ENCODE results near the gene MRAP2. TPM values are rescaled to one million over a fixed set of nuclear protein-coding genes. Genes with fewer than 3 reads are reported as not detected.
"Not testable (repeated sequence)": the region's sequence is repeated elsewhere in the genome, so short reads cannot be mapped to it uniquely, and the experiment has no call there.

The MRAP2 gene
- total and polyA plus RNA-seq, 2 donors (not counting 3 experiments of a cell fraction or from before 2014, with no cell fraction given): 5.8 to 8.6 TPM

DNA sequence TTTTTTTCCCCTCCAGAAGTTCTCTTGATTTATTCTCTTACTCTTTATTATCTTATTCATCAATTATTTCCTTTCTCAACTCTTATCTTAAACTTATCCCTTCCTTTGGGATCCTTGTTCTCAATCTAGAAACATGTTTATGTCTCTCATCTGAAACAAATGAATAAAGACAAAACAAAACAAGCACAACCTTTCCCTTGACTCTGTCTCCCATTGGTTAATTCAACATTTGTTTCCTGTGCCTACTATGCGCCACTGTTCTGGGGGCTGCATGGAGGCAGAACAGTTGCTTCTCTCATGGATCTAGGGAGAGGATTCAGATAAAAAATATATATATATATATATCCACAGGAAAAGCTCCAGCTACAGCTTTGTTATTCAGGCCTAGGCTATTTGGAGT lies 5.2 kb upstream of the MRAP2 start:
- dilution Hi-C loops (cut with MboI; ENCODE audit: extremely low pct_ligation_motif_present, low sequenced_read_pairs) (no loop called here), intact Hi-C loops (cut with micrococcal nuclease) (loop anchor here (1.0 to 5.0 kb wide), 2 partner anchors 184 to 213 kb away; no protein-coding TSS in a partner anchor)
- no TSS peak for BruUV-seq (replicated peaks)
- no peaks in the 10 kb centered on the region for H3K36me3 ChIP-seq (ENCODE audit: control insufficient read depth in 2 of 2, extremely low read depth in 1 of 2, insufficient read depth in 2 of 2, low read length in 2 of 2)
- H3K9me1 ChIP-seq (replicated peaks; ENCODE audit: control insufficient read depth, extremely low read depth, insufficient read depth, low read length): no peaks in the 10 kb centered on the region
- FAIRE-seq (no peak), DNase-seq (ENCODE audit: low read depth, low spot score) (peak; percentile 86)
- H3K27ac ChIP-seq (ENCODE audit: insufficient read depth, low read depth, low read length): peak overlapping the region; percentile 26
- no peaks in the 10 kb centered on the region for H3K79me2 ChIP-seq (ENCODE audit: control insufficient read depth, insufficient read depth, low read length)
- H4K20me1 ChIP-seq (replicated peaks; ENCODE audit: control insufficient read depth, extremely low read depth, insufficient read depth, low read length): no peaks in the 10 kb centered on the region
- no peak overlapping the region for H3K4me3 ChIP-seq (replicated peaks in 1 of 3; ENCODE audit: insufficient read depth in 1 of 3, low read depth in 1 of 3, low read length in 3 of 3)
- no peak overlapping the region for H3K9ac ChIP-seq (replicated peaks; ENCODE audit: extremely low read depth, insufficient read depth, low read length)
- CTCF ChIA-PET: interaction anchor here (1.0 to 1.3 kb wide), 4 partner anchors 17 to 184 kb away, joined by 3 to 4 read pairs (median 4); no protein-coding TSS in a partner anchor
- H3K4me1 ChIP-seq (ENCODE audit: control insufficient read depth, extremely low read depth, insufficient read depth, low read length): peaks cover 26% of the 10 kb centered on the region
- H3K9me3 ChIP-seq (replicated peaks; ENCODE audit: control insufficient read depth, insufficient read depth, low read length): no peaks in the 10 kb centered on the region
- peak overlapping the region; percentile 53 for H3K4me2 ChIP-seq (ENCODE audit: insufficient read depth, low read length)
- no peak for TF ChIP-seq MYC (IDR thresholded peaks at IDR 0.05; ENCODE audit: low read depth, low read length)
- TF ChIP-seq POLR2A (IDR thresholded peaks at IDR 0.05; ENCODE audit: low read depth, low read length): no peak
- TF ChIP-seq JUN (IDR thresholded peaks at IDR 0.05; ENCODE audit: borderline replicate concordance, insufficient read depth, insufficient read length, low read depth): no peak
- TF ChIP-seq, protein P1, sequence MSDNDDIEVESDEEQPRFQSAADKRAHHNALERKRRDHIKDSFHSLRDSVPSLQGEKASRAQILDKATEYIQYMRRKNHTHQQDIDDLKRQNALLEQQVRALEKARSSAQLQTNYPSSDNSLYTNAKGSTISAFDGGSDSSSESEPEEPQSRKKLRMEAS (IDR thresholded peaks at IDR 0.05; ENCODE audit: insufficient read depth, insufficient read length): no peak
- POLR2A ChIA-PET: no interaction called here
- no peaks in the 10 kb centered on the region for H3K27me3 ChIP-seq (ENCODE audit: control insufficient read depth in 2 of 2, insufficient read depth in 2 of 2, low read length in 2 of 2)
- no peak overlapping the region for H2AFZ ChIP-seq (ENCODE audit: low read depth, low read length)

DNA sequence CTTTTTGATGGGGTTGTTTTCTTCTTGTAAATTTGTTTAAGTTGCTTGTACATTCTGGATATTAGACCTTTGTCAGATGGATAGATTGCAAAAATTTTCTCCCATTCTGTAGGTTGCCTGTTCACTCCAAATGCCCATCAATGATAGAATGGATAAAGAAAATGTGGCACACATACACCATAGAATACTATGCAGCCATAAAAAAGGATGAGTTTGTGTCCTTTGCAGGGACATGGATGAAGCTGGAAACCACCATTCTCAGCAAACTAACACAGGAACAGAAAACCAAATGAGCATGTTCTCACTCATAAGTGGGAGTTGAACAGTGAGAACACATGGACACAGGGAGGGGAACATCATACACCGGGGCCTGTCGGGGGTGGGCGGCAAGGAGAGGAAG lies 1.6 kb upstream of the MRAP2 start:
- not testable (repeated sequence) for H3K27me3 ChIP-seq (ENCODE audit: control insufficient read depth in 2 of 2, insufficient read depth in 2 of 2, low read length in 2 of 2); FAIRE-seq
- intact Hi-C loops (cut with micrococcal nuclease): loop anchor here (5.0 to 10.0 kb wide), 2 partner anchors 163 to 195 kb away; partner anchors contain the start of gene CEP162

More for the DNA sequence above, 1.6 kb upstream of the MRAP2 start:
- H3K9me1 ChIP-seq (replicated peaks; ENCODE audit: control insufficient read depth, extremely low read depth, insufficient read depth, low read length); H3K79me2 ChIP-seq (ENCODE audit: control insufficient read depth, insufficient read depth, low read length); H3K9me3 ChIP-seq (replicated peaks; ENCODE audit: control insufficient read depth, insufficient read depth, low read length); BruUV-seq (replicated peaks); H2AFZ ChIP-seq (ENCODE audit: low read depth, low read length); DNase-seq (ENCODE audit: low read depth, low spot score); H3K27ac ChIP-seq (ENCODE audit: insufficient read depth, low read depth, low read length); H3K4me3 ChIP-seq (replicated peaks in 1 of 3; ENCODE audit: insufficient read depth in 1 of 3, low read depth in 1 of 3, low read length in 3 of 3); H3K9ac ChIP-seq (replicated peaks; ENCODE audit: extremely low read depth, insufficient read depth, low read length); dilution Hi-C loops (cut with MboI; ENCODE audit: extremely low pct_ligation_motif_present, low sequenced_read_pairs); H3K36me3 ChIP-seq (ENCODE audit: control insufficient read depth in 2 of 2, extremely low read depth in 1 of 2, insufficient read depth in 2 of 2, low read length in 2 of 2); H4K20me1 ChIP-seq (replicated peaks; ENCODE audit: control insufficient read depth, extremely low read depth, insufficient read depth, low read length); CTCF ChIA-PET; POLR2A ChIA-PET; H3K4me2 ChIP-seq (ENCODE audit: insufficient read depth, low read length): not testable (repeated sequence)
- peaks cover 23% of the 10 kb centered on the region for H3K4me1 ChIP-seq (ENCODE audit: control insufficient read depth, extremely low read depth, insufficient read depth, low read length)
